Neural cell (in vitro differentiated cells): ENCODE data around the gene MANBA. TPM values are rescaled to one million over a fixed set of nuclear protein-coding genes. Genes with fewer than 3 reads are reported as not detected.

Experiments
- H2AFZ ChIP-seq: fragments of 200-600, 300-800 bp; sonication (generic), shearing (Covaris generic); 2 replicates; pipeline ENCODE4 v1.6.0; 2014; ENCODE audit warnings: low read depth, mild to moderate bottlenecking, antibody characterized with exemption, low read length, moderate library complexity
- H3F3A ChIP-seq: fragments of 200-600 bp; shearing (Covaris generic); 2 replicates; pipeline ENCODE4 v1.6.1; 2016; ENCODE audit warnings: mild to moderate bottlenecking, moderate library complexity, mixed read lengths, antibody characterized with exemption, low read length; ENCODE audit not compliant: insufficient read depth, poor library complexity, severe bottlenecking
- H3K27ac ChIP-seq: fragments of 200-600, 300-800 bp; sonication (generic), shearing (Covaris generic); 2 replicates; pipeline ENCODE4 v1.5.1; 2014; ENCODE audit warnings: mild to moderate bottlenecking, low read length, moderate library complexity
- H3K27me3 ChIP-seq: fragments of 300-800, 200-600 bp; sonication (generic), shearing (Covaris generic); 2 replicates; pipeline ENCODE4 v1.6.0; 2014; ENCODE audit warnings: mild to moderate bottlenecking, low read depth, low read length, moderate library complexity; ENCODE audit not compliant: insufficient read depth
- H3K36me3 ChIP-seq: fragments of 300-800, 200-600 bp; sonication (generic), shearing (Covaris generic); 2 replicates; pipeline ENCODE4 v1.5.1; 2014; ENCODE audit warnings: mild to moderate bottlenecking, antibody characterized with exemption, low read length, moderate library complexity; ENCODE audit not compliant: insufficient read depth
- H3K4me2 ChIP-seq: fragments of 300-800, 200-600 bp; sonication (generic), shearing (Covaris generic); 2 replicates; pipeline ENCODE4 v1.6.0; 2014; ENCODE audit warnings: mild to moderate bottlenecking, low read length
- H3K4me3 ChIP-seq: fragments of 300-800, 200-600 bp; sonication (generic), shearing (Covaris generic); 2 replicates; pipeline ENCODE4 v1.5.1; 2014; ENCODE audit warnings: mild to moderate bottlenecking, low read length, moderate library complexity
- H3K79me2 ChIP-seq: fragments of 200-600 bp; shearing (Covaris generic); replicated peaks from 2 replicates; pipeline ENCODE4 v1.6.0; 2014; ENCODE audit warnings: mild to moderate bottlenecking, low read length, moderate library complexity; ENCODE audit not compliant: insufficient read depth
- H3K9ac ChIP-seq: fragments of 300-800, 200-600 bp; sonication (generic), shearing (Covaris generic); 2 replicates; pipeline ENCODE4 v1.6.1; 2016; ENCODE audit warnings: mild to moderate bottlenecking, low read length, mixed read lengths
- H3K9me2 ChIP-seq: fragments of 200-600 bp; shearing (Covaris generic); 2 replicates; pipeline ENCODE4 v1.6.1; 2016; ENCODE audit warnings: mild to moderate bottlenecking, low read length, mixed read lengths; ENCODE audit not compliant: insufficient read depth
- H3K9me3 ChIP-seq: fragments of 200-600, 300-800 bp; sonication (generic), shearing (Covaris generic); 2 replicates; pipeline ENCODE4 v1.6.1; 2016; ENCODE audit warnings: mild to moderate bottlenecking, mixed run types, low read length, moderate library complexity, mixed read lengths
- H4K20me1 ChIP-seq: fragments of 200-600 bp; shearing (Covaris generic); 2 replicates; pipeline ENCODE4 v1.6.1; 2016; ENCODE audit warnings: mild to moderate bottlenecking, mixed run types; ENCODE audit not compliant: insufficient read depth
- EP300 ChIP-seq: fragments of 450-650 bp; conservative IDR thresholded peaks from 2 replicates; pipeline ENCODE4 v1.6.1; 2014; ENCODE audit warnings: antibody characterized with exemption, mild to moderate bottlenecking, moderate library complexity; ENCODE audit not compliant: poor library complexity, severe bottlenecking
- EZH2 ChIP-seq: fragments of 200-600, 300-800 bp; shearing (Covaris generic), sonication (generic); IDR thresholded peaks from 2 replicates; pipeline ENCODE4 v1.6.1; 2014; ENCODE audit warnings: antibody characterized with exemption, low read length, borderline replicate concordance, mild to moderate bottlenecking; ENCODE audit not compliant: insufficient read depth, poor library complexity, severe bottlenecking
- MXI1 ChIP-seq: fragments of 450-650 bp; conservative IDR thresholded peaks from 2 replicates; pipeline ENCODE4 v1.6.1; 2014; ENCODE audit warnings: antibody characterized with exemption, mild to moderate bottlenecking; ENCODE audit not compliant: poor library complexity, severe bottlenecking
- POLR2AphosphoS5 ChIP-seq: IDR thresholded peaks from 2 replicates; pipeline ENCODE4 v1.6.1; 2012
- RAD21 ChIP-seq: fragments of 450-650 bp; conservative IDR thresholded peaks from 2 replicates; pipeline ENCODE4 v1.6.1; 2014; ENCODE audit warnings: antibody characterized with exemption, mild to moderate bottlenecking, moderate library complexity
- SMC3 ChIP-seq: fragments of 450-650 bp; conservative IDR thresholded peaks from 2 replicates; pipeline ENCODE4 v1.6.1; 2014; ENCODE audit warnings: antibody characterized with exemption, mild to moderate bottlenecking, moderate library complexity; ENCODE audit not compliant: poor library complexity
- TAF1 ChIP-seq: IDR thresholded peaks from 2 replicates; pipeline ENCODE4 v1.6.1; 2012; ENCODE audit warnings: low read depth
- polyA plus RNA-seq: library from polyadenylated mRNA; depleted of rRNA; stranded (reverse); fragments of >200 nt; gene quantifications from 2 replicates; pipeline ENCODE4 v1.2.3, GENCODE V29; 2014
- TF ChIP-seq, protein P1 (sequence below): IDR thresholded peaks from 2 replicates; pipeline ENCODE4 v1.6.1; 2012; ENCODE audit warnings: borderline replicate concordance
- TF ChIP-seq, protein P2 (sequence below): fragments of 450-650 bp; IDR thresholded peaks from 2 replicates; pipeline ENCODE4 v1.5.1; 2014; ENCODE audit warnings: antibody characterized with exemption, mild to moderate bottlenecking, moderate library complexity; ENCODE audit not compliant: poor library complexity, severe bottlenecking

Gene MANBA
- polyA plus RNA-seq, 1 donor from 2014 or later = 43.8 TPM

DNA sequence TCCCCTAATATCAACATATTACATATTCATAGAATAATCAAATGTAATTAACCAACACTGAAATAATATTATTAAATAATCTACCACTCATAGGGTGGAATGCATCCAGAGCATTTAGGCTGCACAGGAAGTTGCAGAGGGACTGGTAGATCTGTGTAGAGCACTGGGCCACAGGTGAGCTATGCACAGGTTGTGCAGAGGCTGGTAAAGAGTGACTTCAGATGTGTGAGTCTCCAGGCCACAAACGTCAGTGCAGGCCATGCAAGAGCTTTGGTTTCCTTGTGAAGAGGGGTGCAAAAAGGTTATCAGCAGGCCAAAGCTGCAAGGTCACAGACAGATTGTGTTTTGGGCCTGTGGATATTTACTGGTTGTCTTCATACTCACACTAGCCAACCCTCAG, 25.5 kb upstream of the MANBA start:
- no peak overlapping the region for H2AFZ ChIP-seq
- no peaks in the 10 kb centered on the region for H3K79me2 ChIP-seq
- H3K27ac ChIP-seq = no peak overlapping the region
- no peaks in the 10 kb centered on the region for H3F3A ChIP-seq
- TF ChIP-seq EZH2 = no peak
- TF ChIP-seq, protein P1, sequence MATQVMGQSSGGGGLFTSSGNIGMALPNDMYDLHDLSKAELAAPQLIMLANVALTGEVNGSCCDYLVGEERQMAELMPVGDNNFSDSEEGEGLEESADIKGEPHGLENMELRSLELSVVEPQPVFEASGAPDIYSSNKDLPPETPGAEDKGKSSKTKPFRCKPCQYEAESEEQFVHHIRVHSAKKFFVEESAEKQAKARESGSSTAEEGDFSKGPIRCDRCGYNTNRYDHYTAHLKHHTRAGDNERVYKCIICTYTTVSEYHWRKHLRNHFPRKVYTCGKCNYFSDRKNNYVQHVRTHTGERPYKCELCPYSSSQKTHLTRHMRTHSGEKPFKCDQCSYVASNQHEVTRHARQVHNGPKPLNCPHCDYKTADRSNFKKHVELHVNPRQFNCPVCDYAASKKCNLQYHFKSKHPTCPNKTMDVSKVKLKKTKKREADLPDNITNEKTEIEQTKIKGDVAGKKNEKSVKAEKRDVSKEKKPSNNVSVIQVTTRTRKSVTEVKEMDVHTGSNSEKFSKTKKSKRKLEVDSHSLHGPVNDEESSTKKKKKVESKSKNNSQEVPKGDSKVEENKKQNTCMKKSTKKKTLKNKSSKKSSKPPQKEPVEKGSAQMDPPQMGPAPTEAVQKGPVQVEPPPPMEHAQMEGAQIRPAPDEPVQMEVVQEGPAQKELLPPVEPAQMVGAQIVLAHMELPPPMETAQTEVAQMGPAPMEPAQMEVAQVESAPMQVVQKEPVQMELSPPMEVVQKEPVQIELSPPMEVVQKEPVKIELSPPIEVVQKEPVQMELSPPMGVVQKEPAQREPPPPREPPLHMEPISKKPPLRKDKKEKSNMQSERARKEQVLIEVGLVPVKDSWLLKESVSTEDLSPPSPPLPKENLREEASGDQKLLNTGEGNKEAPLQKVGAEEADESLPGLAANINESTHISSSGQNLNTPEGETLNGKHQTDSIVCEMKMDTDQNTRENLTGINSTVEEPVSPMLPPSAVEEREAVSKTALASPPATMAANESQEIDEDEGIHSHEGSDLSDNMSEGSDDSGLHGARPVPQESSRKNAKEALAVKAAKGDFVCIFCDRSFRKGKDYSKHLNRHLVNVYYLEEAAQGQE = no peak
- no peak for TF ChIP-seq EP300
- no peak for TF ChIP-seq SMC3
- TF ChIP-seq MXI1 = no peak
- no peak for TF ChIP-seq RAD21
- no peak for TF ChIP-seq TAF1
- TF ChIP-seq POLR2AphosphoS5 = no peak
- no peaks in the 10 kb centered on the region for H4K20me1 ChIP-seq
- H3K9ac ChIP-seq = no peak overlapping the region
- no peaks in the 10 kb centered on the region for H3K9me2 ChIP-seq
- H3K4me2 ChIP-seq = no peak overlapping the region
- no peaks in the 10 kb centered on the region for H3K9me3 ChIP-seq
- no peak overlapping the region for H3K4me3 ChIP-seq
- no peaks in the 10 kb centered on the region for H3K36me3 ChIP-seq
- no peaks in the 10 kb centered on the region for H3K27me3 ChIP-seq

DNA sequence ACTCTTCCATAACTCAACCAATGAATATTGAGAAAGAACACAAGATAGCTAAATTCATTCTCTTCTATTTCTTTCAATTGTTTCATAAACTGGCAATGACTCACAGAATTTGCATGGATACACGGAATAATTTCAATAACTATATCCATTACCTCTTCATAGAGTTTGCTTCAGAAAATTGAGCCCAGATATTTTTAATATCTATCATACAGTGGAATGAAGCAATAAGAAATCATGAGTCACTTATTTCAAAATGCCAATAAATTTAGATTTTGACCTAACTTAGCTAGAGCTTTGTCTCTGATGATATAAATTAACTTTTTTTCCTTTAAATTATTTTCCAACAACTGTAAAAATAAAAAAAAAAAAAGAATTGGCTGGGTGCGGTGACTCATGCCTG, 22.2 kb upstream of the MANBA start:
- no peak overlapping the region for H3K27ac ChIP-seq
- no peak overlapping the region for H3K9ac ChIP-seq
- no peaks in the 10 kb centered on the region for H3K36me3 ChIP-seq
- no peak overlapping the region for H3K4me2 ChIP-seq
- no peaks in the 10 kb centered on the region for H3F3A ChIP-seq
- TF ChIP-seq RAD21 (no peak), POLR2AphosphoS5 (no peak), TAF1 (no peak), EP300 (no peak), SMC3 (no peak)
- no peaks in the 10 kb centered on the region for H4K20me1 ChIP-seq
- H2AFZ ChIP-seq = no peak overlapping the region
- no peaks in the 10 kb centered on the region for H3K9me3 ChIP-seq
- no peaks in the 10 kb centered on the region for H3K27me3 ChIP-seq
- H3K9me2 ChIP-seq = no peaks in the 10 kb centered on the region
- no peak overlapping the region for H3K4me3 ChIP-seq
- no peaks in the 10 kb centered on the region for H3K79me2 ChIP-seq

DNA sequence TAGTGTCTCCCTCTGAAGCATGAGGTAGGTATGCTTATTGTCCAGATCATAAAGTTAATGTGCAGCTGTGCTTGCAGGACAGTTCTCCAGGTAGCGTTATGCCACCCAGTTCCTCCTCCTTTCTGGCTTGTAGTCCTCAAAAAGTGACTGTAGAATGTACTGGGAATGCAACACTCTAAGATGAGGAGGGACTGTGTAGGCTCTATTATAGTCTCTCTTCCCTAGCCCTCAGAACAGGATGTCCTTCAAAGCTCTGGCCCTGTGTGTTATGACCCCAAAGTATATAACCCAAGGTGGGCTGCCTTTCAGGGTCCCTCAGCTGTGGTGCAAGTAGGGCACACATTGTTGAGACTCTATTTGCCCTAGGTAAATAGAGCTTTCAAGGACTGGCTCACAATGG, 20.8 kb upstream of the MANBA start:
- no peak overlapping the region for H3K27ac ChIP-seq
- H3K27me3 ChIP-seq = no peaks in the 10 kb centered on the region
- no peaks in the 10 kb centered on the region for H3K9me3 ChIP-seq
- no peaks in the 10 kb centered on the region for H4K20me1 ChIP-seq
- no peaks in the 10 kb centered on the region for H3F3A ChIP-seq
- no peak overlapping the region for H3K4me2 ChIP-seq
- TF ChIP-seq EP300 (no peak), SMC3 (no peak), RAD21 (no peak), MXI1 (no peak), TAF1 (no peak), EZH2 (no peak), POLR2AphosphoS5 (no peak)
- TF ChIP-seq, protein P1 = no peak
- TF ChIP-seq, protein P2, sequence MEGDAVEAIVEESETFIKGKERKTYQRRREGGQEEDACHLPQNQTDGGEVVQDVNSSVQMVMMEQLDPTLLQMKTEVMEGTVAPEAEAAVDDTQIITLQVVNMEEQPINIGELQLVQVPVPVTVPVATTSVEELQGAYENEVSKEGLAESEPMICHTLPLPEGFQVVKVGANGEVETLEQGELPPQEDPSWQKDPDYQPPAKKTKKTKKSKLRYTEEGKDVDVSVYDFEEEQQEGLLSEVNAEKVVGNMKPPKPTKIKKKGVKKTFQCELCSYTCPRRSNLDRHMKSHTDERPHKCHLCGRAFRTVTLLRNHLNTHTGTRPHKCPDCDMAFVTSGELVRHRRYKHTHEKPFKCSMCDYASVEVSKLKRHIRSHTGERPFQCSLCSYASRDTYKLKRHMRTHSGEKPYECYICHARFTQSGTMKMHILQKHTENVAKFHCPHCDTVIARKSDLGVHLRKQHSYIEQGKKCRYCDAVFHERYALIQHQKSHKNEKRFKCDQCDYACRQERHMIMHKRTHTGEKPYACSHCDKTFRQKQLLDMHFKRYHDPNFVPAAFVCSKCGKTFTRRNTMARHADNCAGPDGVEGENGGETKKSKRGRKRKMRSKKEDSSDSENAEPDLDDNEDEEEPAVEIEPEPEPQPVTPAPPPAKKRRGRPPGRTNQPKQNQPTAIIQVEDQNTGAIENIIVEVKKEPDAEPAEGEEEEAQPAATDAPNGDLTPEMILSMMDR = no peak
- no peak overlapping the region for H3K9ac ChIP-seq
- H3K4me3 ChIP-seq = no peak overlapping the region
- no peaks in the 10 kb centered on the region for H3K79me2 ChIP-seq
- H3K9me2 ChIP-seq = no peaks in the 10 kb centered on the region
- no peaks in the 10 kb centered on the region for H3K36me3 ChIP-seq
- H2AFZ ChIP-seq = no peak overlapping the region
